Breast epithelium (tissue), 4 donors: ENCODE measurements around the gene SCO1. TPM values are rescaled to one million over a fixed set of nuclear protein-coding genes. Genes with fewer than 3 reads are reported as not detected.

Experiments
- DNase-seq, 2 donors: peaks; one replicate each; pipeline ENCODE4 v3.0.0-alpha.2; 2019; ENCODE audit warnings: low spot score in 2 of 2
- H3K27ac ChIP-seq, 2 donors: fragments of 200-600 bp; sonication (generic) in 1 of 2; one replicate each; pipeline ENCODE4 v1.5.1; 2016 to 2019; ENCODE audit warnings: mild to moderate bottlenecking in 1 of 2
- H3K27me3 ChIP-seq, 2 donors: fragments of 200-600 bp; sonication (generic) in 1 of 2; one replicate each; pipeline versions ENCODE4 v1.5.1 to v1.6.0; 2017 to 2019; ENCODE audit warnings: control low read depth in 1 of 2, mild to moderate bottlenecking in 1 of 2
- H3K36me3 ChIP-seq: fragments of 200-600 bp; one replicate; pipeline ENCODE4 v1.5.1; 2019
- H3K4me1 ChIP-seq, 2 donors: fragments of 200-600 bp; sonication (generic); one replicate each; pipeline ENCODE4 v1.5.1; 2016 to 2019; ENCODE audit warnings: control low read depth in 1 of 2
- H3K4me3 ChIP-seq, 3 donors: fragments of 200-600 bp; sonication (generic); 1 replicate in 2 of 3; 2 replicates in 1 of 3; pipeline ENCODE4 v1.5.1; 2016 to 2019; ENCODE audit warnings: mild to moderate bottlenecking in 3 of 3, moderate library complexity in 2 of 3
- H3K9me3 ChIP-seq, 2 donors: fragments of 200-600 bp; sonication (generic) in 1 of 2; one replicate each; pipeline ENCODE4 v1.5.1; 2016 to 2019; ENCODE audit warnings: control low read depth in 1 of 2
- CTCF ChIP-seq, 3 donors: fragments of 450-650 bp; IDR thresholded peaks; one replicate each; pipeline ENCODE4 v1.5.1; 2016 to 2017; ENCODE audit warnings: antibody characterized with exemption in 3 of 3, mild to moderate bottlenecking in 3 of 3, moderate library complexity in 3 of 3
- POLR2A ChIP-seq: fragments of 450-650 bp; IDR thresholded peaks from one replicate; pipeline ENCODE4 v1.6.1; 2016; ENCODE audit warnings: antibody characterized with exemption, mild to moderate bottlenecking, moderate library complexity
- POLR2AphosphoS5 ChIP-seq, 3 donors: sonication (generic); formaldehyde crosslinking; IDR thresholded peaks; one replicate each; pipeline ENCODE4 v1.6.1; 2017; ENCODE audit warnings: antibody characterized with exemption in 3 of 3
- intact Hi-C: fragments of 100-400 bp; cut with DNase I; formaldehyde crosslinking; loops from one replicate; pipeline ENCODE4 v1.15.1; 2023; ENCODE audit warnings: low total_unique reads
- total RNA-seq, 3 donors: library from RNA; depleted of rRNA; stranded (reverse); fragments of >200 nt; gene quantifications; one replicate each; pipeline ENCODE4 v1.1.0, GENCODE V29; 2016

Gene SCO1
- total RNA-seq, 3 donors from 2014 or later = 17.6 to 22.3 (median 19.3) TPM

DNA sequence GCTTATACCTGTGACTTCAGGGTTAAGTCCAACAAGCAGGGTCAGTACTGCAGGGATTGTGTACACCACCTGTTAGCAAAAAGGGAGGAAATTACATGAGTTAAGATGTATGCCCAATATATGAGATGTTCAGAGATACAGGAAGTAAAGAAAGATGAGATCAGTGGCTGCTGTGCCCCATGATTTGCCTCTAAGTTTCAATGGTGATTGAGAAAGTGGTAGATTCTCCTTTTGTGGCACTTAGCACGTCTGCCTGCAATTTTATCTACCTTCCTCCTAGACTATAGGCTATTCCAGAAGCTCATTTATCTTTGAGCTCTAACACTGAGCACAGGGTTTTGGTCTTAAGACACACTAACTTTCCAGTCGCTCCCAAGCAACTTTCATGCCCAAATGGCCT is 28.9 kb upstream of the SCO1 start:
- intact Hi-C loops = no loop called here
- DNase-seq = no peak
- Histone ChIP-seq H3K4me3 (no peak overlapping the region), H3K36me3 (no peaks in the 10 kb centered on the region), H3K27ac (no peak overlapping the region), H3K4me1 (no peaks in the 10 kb centered on the region), H3K27me3 (no peaks in the 10 kb centered on the region), H3K9me3 (no peaks in the 10 kb centered on the region)
- no peak for TF ChIP-seq CTCF (IDR thresholded peaks at IDR 0.05)
- no peak for TF ChIP-seq POLR2AphosphoS5 (IDR thresholded peaks at IDR 0.05)
- no peak for TF ChIP-seq POLR2A

GRCh38 chr17:10725262-10725661 is 27.9 kb upstream of the SCO1 start:
- no peaks in the 10 kb centered on the region for H3K4me1 ChIP-seq
- intact Hi-C loops = no loop called here
- H3K36me3 ChIP-seq = no peaks in the 10 kb centered on the region
- TF ChIP-seq POLR2AphosphoS5 (IDR thresholded peaks at IDR 0.05) (no peak), POLR2A (no peak), CTCF (IDR thresholded peaks at IDR 0.05) (no peak)
- no peak overlapping the region for H3K4me3 ChIP-seq
- no peaks in the 10 kb centered on the region for H3K9me3 ChIP-seq
- DNase-seq = no peak
- no peaks in the 10 kb centered on the region for H3K27me3 ChIP-seq
- no peak overlapping the region for H3K27ac ChIP-seq

- intact Hi-C loops = no loop called here
- no peak overlapping the region for H3K4me3 ChIP-seq
- H3K27me3 ChIP-seq = no peaks in the 10 kb centered on the region
- no peak for TF ChIP-seq POLR2A
- no peak for TF ChIP-seq CTCF (IDR thresholded peaks at IDR 0.05)
- TF ChIP-seq POLR2AphosphoS5 (IDR thresholded peaks at IDR 0.05) = no peak
- H3K4me1 ChIP-seq = no peaks in the 10 kb centered on the region
- no peak overlapping the region for H3K27ac ChIP-seq
- no peaks in the 10 kb centered on the region for H3K36me3 ChIP-seq
- no peaks in the 10 kb centered on the region for H3K9me3 ChIP-seq
- DNase-seq = no peak
Observed at GRCh38 chr17:10724546-10725195, 27.3 kb upstream of the SCO1 start.

- no peak for TF ChIP-seq POLR2AphosphoS5 (IDR thresholded peaks at IDR 0.05)
- TF ChIP-seq CTCF (IDR thresholded peaks at IDR 0.05) = no peak
- no peak for TF ChIP-seq POLR2A
- H3K9me3 ChIP-seq = no peaks in the 10 kb centered on the region
- H3K4me3 ChIP-seq = no peak overlapping the region
- H3K27ac ChIP-seq = no peak overlapping the region
- intact Hi-C loops = no loop called here
- H3K27me3 ChIP-seq = no peaks in the 10 kb centered on the region
- H3K4me1 ChIP-seq = no peaks in the 10 kb centered on the region
- DNase-seq = no peak
- H3K36me3 ChIP-seq = no peaks in the 10 kb centered on the region
Observed at GRCh38 chr17:10718547-10718946, 21.2 kb upstream of the SCO1 start.

GRCh38 chr17:10716218-10716617 is 18.9 kb upstream of the SCO1 start:
- intact Hi-C loops = no loop called here
- no peaks in the 10 kb centered on the region for H3K4me1 ChIP-seq
- H3K27ac ChIP-seq = no peak overlapping the region
- H3K27me3 ChIP-seq = no peaks in the 10 kb centered on the region
- TF ChIP-seq POLR2A (no peak), CTCF (IDR thresholded peaks at IDR 0.05) (no peak), POLR2AphosphoS5 (IDR thresholded peaks at IDR 0.05) (no peak)
- H3K36me3 ChIP-seq = no peaks in the 10 kb centered on the region
- no peaks in the 10 kb centered on the region for H3K9me3 ChIP-seq
- H3K4me3 ChIP-seq = no peak overlapping the region
- no peak for DNase-seq
